DND-41 (cell line): ENCODE measurements around the gene TXNL1.

Experiments used
- EZH2 ChIP-seq: IDR thresholded peaks from 3 replicates; pipeline ENCODE4 v1.6.1; 2012; ENCODE audit warnings: borderline replicate concordance, low read depth, mild to moderate bottlenecking, moderate library complexity, low read length, inconsistent platforms; ENCODE audit not compliant: severe bottlenecking
- TF ChIP-seq, protein P1 (sequence below): IDR thresholded peaks from 2 replicates; pipeline ENCODE4 v1.5.1; 2012; ENCODE audit warnings: borderline replicate concordance, low read length, moderate library complexity, mild to moderate bottlenecking; ENCODE audit not compliant: poor library complexity, severe bottlenecking; ENCODE audit errors: extremely low read depth

DNA sequence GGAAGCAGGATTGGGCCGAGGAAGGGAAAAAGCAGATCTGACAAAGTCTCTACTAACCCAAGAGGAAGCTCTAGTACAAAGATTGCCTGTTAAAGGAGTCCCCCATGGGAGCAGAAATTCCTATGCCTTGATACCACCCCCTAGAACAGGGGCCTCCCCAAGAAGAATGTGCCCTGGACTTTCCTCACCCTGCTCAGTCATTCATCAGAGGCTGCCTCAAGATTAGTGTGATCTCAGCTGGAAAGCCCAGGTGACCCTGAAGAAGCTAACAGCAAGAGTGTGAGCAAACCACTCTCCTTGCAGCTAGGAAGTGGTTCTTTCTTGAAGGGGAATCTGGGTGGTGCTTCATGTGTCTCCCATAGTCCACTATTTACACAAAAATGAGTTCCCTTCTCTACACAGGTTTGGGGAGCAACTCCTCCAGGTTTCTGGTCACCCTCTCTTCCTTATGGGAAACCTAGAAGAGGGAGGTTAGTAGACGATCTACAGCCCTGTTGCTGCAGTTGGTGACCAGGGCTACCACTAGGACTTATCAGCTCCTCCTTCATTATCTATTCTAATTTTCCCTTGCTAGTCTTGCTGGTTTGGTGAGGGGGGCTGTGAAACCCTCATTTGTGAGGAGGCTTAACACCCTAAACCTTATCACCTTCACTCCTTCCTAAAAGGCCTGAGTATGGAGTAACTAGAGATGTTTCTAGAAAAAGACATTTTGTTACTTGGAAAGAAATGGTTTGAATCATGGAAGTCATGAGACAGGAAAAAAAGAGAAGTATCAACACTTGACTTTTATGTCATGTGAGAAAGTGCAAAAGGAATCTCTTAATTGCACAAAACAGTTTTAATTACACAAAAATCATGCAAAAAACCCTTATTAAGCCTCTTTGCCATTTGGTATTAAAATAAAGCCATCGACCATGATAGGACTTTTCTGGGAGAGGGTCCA, 9.8 kb upstream of the TXNL1 start:
- TF ChIP-seq, protein P1, sequence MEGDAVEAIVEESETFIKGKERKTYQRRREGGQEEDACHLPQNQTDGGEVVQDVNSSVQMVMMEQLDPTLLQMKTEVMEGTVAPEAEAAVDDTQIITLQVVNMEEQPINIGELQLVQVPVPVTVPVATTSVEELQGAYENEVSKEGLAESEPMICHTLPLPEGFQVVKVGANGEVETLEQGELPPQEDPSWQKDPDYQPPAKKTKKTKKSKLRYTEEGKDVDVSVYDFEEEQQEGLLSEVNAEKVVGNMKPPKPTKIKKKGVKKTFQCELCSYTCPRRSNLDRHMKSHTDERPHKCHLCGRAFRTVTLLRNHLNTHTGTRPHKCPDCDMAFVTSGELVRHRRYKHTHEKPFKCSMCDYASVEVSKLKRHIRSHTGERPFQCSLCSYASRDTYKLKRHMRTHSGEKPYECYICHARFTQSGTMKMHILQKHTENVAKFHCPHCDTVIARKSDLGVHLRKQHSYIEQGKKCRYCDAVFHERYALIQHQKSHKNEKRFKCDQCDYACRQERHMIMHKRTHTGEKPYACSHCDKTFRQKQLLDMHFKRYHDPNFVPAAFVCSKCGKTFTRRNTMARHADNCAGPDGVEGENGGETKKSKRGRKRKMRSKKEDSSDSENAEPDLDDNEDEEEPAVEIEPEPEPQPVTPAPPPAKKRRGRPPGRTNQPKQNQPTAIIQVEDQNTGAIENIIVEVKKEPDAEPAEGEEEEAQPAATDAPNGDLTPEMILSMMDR: no peak
- TF ChIP-seq EZH2: no peak
